ENCODE measurements around the gene NPAS2. TPM values are rescaled to one million over a fixed set of nuclear protein-coding genes. Genes with fewer than 3 reads are reported as not detected.

Gene NPAS2
- polyA plus RNA-seq, 2 donors = 62.7 to 70.0 TPM

- WGBS, 2 donors = 88 to 92% methylated on average over 6 of the region's 6 CpGs
- no peak overlapping the region for H3K27ac ChIP-seq (ENCODE audit: low read depth in 2 of 2, low read length in 1 of 2)
Observed at GRCh38 chr2:100782380-100782878, 37.5 kb upstream of the NPAS2 start.

GRCh38 chr2:100783987-100784386 lies 36.0 kb upstream of the NPAS2 start:
- Histone ChIP-seq H3K27me3 (ENCODE audit: control insufficient read depth in 1 of 2, insufficient read depth in 2 of 2, low read length in 2 of 2) (no peaks in the 10 kb centered on the region), H3K36me3 (ENCODE audit: control insufficient read depth in 2 of 2, insufficient read depth in 2 of 2, low read length in 1 of 2) (no peaks in the 10 kb centered on the region), H3K4me1 (ENCODE audit: control insufficient read depth in 2 of 2, insufficient read depth in 2 of 2, low read length in 1 of 2) (peaks cover 0 to 4% of the 10 kb centered on the region in 2 donors), H3K27ac (ENCODE audit: low read depth in 2 of 2, low read length in 1 of 2) (no peak overlapping the region), H3K4me3 (ENCODE audit: low read depth in 1 of 2, low read length in 2 of 2) (no peak overlapping the region), H3K9me3 (ENCODE audit: control insufficient read depth in 2 of 2, insufficient read depth in 1 of 2, low read depth in 1 of 2, low read length in 1 of 2) (no peaks in the 10 kb centered on the region)
- 76 to 82% methylated on average over 3 of the region's 3 CpGs for WGBS, 2 donors

More at GRCh38 chr2:100782380-100782878, 37.5 kb upstream of the NPAS2 start:
- no peaks in the 10 kb centered on the region for H3K36me3 ChIP-seq (ENCODE audit: control insufficient read depth in 2 of 2, insufficient read depth in 2 of 2, low read length in 1 of 2)
- H3K27me3 ChIP-seq (ENCODE audit: control insufficient read depth in 1 of 2, insufficient read depth in 2 of 2, low read length in 2 of 2) = no peaks in the 10 kb centered on the region
- no peaks in the 10 kb centered on the region for H3K9me3 ChIP-seq (ENCODE audit: control insufficient read depth in 2 of 2, insufficient read depth in 1 of 2, low read depth in 1 of 2, low read length in 1 of 2)
- peaks cover 0 to 4% of the 10 kb centered on the region in 2 donors for H3K4me1 ChIP-seq (ENCODE audit: control insufficient read depth in 2 of 2, insufficient read depth in 2 of 2, low read length in 1 of 2)
- H3K4me3 ChIP-seq (ENCODE audit: low read depth in 1 of 2, low read length in 2 of 2) = no peak overlapping the region

- H3K27ac ChIP-seq (ENCODE audit: low read depth in 2 of 2, low read length in 1 of 2) = no peak overlapping the region
- H3K4me3 ChIP-seq (ENCODE audit: low read depth in 1 of 2, low read length in 2 of 2) = no peak overlapping the region
- no peaks in the 10 kb centered on the region for H3K36me3 ChIP-seq (ENCODE audit: control insufficient read depth in 2 of 2, insufficient read depth in 2 of 2, low read length in 1 of 2)
- H3K4me1 ChIP-seq (ENCODE audit: control insufficient read depth in 2 of 2, insufficient read depth in 2 of 2, low read length in 1 of 2) = peaks cover 0 to 4% of the 10 kb centered on the region in 2 donors
- 84 to 91% methylated on average over 8 of the region's 8 CpGs for WGBS, 2 donors
- no peaks in the 10 kb centered on the region for H3K9me3 ChIP-seq (ENCODE audit: control insufficient read depth in 2 of 2, insufficient read depth in 1 of 2, low read depth in 1 of 2, low read length in 1 of 2)
- no peaks in the 10 kb centered on the region for H3K27me3 ChIP-seq (ENCODE audit: control insufficient read depth in 1 of 2, insufficient read depth in 2 of 2, low read length in 2 of 2)
Observed at GRCh38 chr2:100784681-100785080, 35.3 kb upstream of the NPAS2 start.

GRCh38 chr2:100785626-100786296 lies 34.2 kb upstream of the NPAS2 start:
- H3K36me3 ChIP-seq (ENCODE audit: control insufficient read depth in 2 of 2, insufficient read depth in 2 of 2, low read length in 1 of 2) = no peaks in the 10 kb centered on the region

GRCh38 chr2:100786297-100786658 lies 33.7 kb upstream of the NPAS2 start:
- H3K4me1 ChIP-seq (ENCODE audit: control insufficient read depth in 2 of 2, insufficient read depth in 2 of 2, low read length in 1 of 2) = peaks cover 0 to 4% of the 10 kb centered on the region in 2 donors
- peak overlapping the region; percentile 34 to 48 for H3K27ac ChIP-seq (ENCODE audit: low read depth in 2 of 2, low read length in 1 of 2)
- 43 to 63% methylated on average over 7 of the region's 7 CpGs for WGBS, 2 donors
- no peaks in the 10 kb centered on the region for H3K27me3 ChIP-seq (ENCODE audit: control insufficient read depth in 1 of 2, insufficient read depth in 2 of 2, low read length in 2 of 2)
- no peaks in the 10 kb centered on the region for H3K9me3 ChIP-seq (ENCODE audit: control insufficient read depth in 2 of 2, insufficient read depth in 1 of 2, low read depth in 1 of 2, low read length in 1 of 2)
- no peak overlapping the region for H3K4me3 ChIP-seq (ENCODE audit: low read depth in 1 of 2, low read length in 2 of 2)
- H3K36me3 ChIP-seq (ENCODE audit: control insufficient read depth in 2 of 2, insufficient read depth in 2 of 2, low read length in 1 of 2) = no peaks in the 10 kb centered on the region

More at GRCh38 chr2:100785626-100786296, 34.2 kb upstream of the NPAS2 start:
- H3K27me3 ChIP-seq (ENCODE audit: control insufficient read depth in 1 of 2, insufficient read depth in 2 of 2, low read length in 2 of 2) = no peaks in the 10 kb centered on the region
- WGBS, 2 donors = 45 to 58% methylated on average over 10 of the region's 10 CpGs
- no peaks in the 10 kb centered on the region for H3K9me3 ChIP-seq (ENCODE audit: control insufficient read depth in 2 of 2, insufficient read depth in 1 of 2, low read depth in 1 of 2, low read length in 1 of 2)
- peak overlapping the region; percentile 48 to 72 for H3K27ac ChIP-seq (ENCODE audit: low read depth in 2 of 2, low read length in 1 of 2)
- H3K4me1 ChIP-seq (ENCODE audit: control insufficient read depth in 2 of 2, insufficient read depth in 2 of 2, low read length in 1 of 2) = peaks cover 0 to 4% of the 10 kb centered on the region in 2 donors
- no peak overlapping the region for H3K4me3 ChIP-seq (ENCODE audit: low read depth in 1 of 2, low read length in 2 of 2)

GRCh38 chr2:100786985-100787384 lies 33.0 kb upstream of the NPAS2 start:
- Histone ChIP-seq H3K4me3 (ENCODE audit: low read depth in 1 of 2, low read length in 2 of 2) (no peak overlapping the region), H3K4me1 (ENCODE audit: control insufficient read depth in 2 of 2, insufficient read depth in 2 of 2, low read length in 1 of 2) (peaks cover 0 to 4% of the 10 kb centered on the region in 2 donors), H3K27me3 (ENCODE audit: control insufficient read depth in 1 of 2, insufficient read depth in 2 of 2, low read length in 2 of 2) (no peaks in the 10 kb centered on the region), H3K36me3 (ENCODE audit: control insufficient read depth in 2 of 2, insufficient read depth in 2 of 2, low read length in 1 of 2) (no peaks in the 10 kb centered on the region), H3K27ac (ENCODE audit: low read depth in 2 of 2, low read length in 1 of 2) (no peak overlapping the region), H3K9me3 (ENCODE audit: control insufficient read depth in 2 of 2, insufficient read depth in 1 of 2, low read depth in 1 of 2, low read length in 1 of 2) (no peaks in the 10 kb centered on the region)
- 76 to 87% methylated on average over 2 of the region's 2 CpGs for WGBS, 2 donors

- H3K36me3 ChIP-seq (ENCODE audit: control insufficient read depth in 2 of 2, insufficient read depth in 2 of 2, low read length in 1 of 2) = no peaks in the 10 kb centered on the region
- no peak overlapping the region for H3K4me3 ChIP-seq (ENCODE audit: low read depth in 1 of 2, low read length in 2 of 2)
- no peaks in the 10 kb centered on the region for H3K27me3 ChIP-seq (ENCODE audit: control insufficient read depth in 1 of 2, insufficient read depth in 2 of 2, low read length in 2 of 2)
- H3K4me1 ChIP-seq (ENCODE audit: control insufficient read depth in 2 of 2, insufficient read depth in 2 of 2, low read length in 1 of 2) = peaks cover 0 to 4% of the 10 kb centered on the region in 2 donors
- 89 to 90% methylated on average over 3 of the region's 3 CpGs for WGBS, 2 donors
- H3K27ac ChIP-seq (ENCODE audit: low read depth in 2 of 2, low read length in 1 of 2) = no peak overlapping the region
- no peaks in the 10 kb centered on the region for H3K9me3 ChIP-seq (ENCODE audit: control insufficient read depth in 2 of 2, insufficient read depth in 1 of 2, low read depth in 1 of 2, low read length in 1 of 2)
Observed at GRCh38 chr2:100789361-100789760, 30.6 kb upstream of the NPAS2 start.

- no peak overlapping the region for H3K27ac ChIP-seq (ENCODE audit: low read depth in 2 of 2, low read length in 1 of 2)
- no peak overlapping the region for H3K4me3 ChIP-seq (ENCODE audit: low read depth in 1 of 2, low read length in 2 of 2)
- H3K36me3 ChIP-seq (ENCODE audit: control insufficient read depth in 2 of 2, insufficient read depth in 2 of 2, low read length in 1 of 2) = no peaks in the 10 kb centered on the region
- WGBS, 2 donors = 76 to 87% methylated on average over 10 of the region's 10 CpGs
- H3K9me3 ChIP-seq (ENCODE audit: control insufficient read depth in 2 of 2, insufficient read depth in 1 of 2, low read depth in 1 of 2, low read length in 1 of 2) = no peaks in the 10 kb centered on the region
- H3K27me3 ChIP-seq (ENCODE audit: control insufficient read depth in 1 of 2, insufficient read depth in 2 of 2, low read length in 2 of 2) = no peaks in the 10 kb centered on the region
- H3K4me1 ChIP-seq (ENCODE audit: control insufficient read depth in 2 of 2, insufficient read depth in 2 of 2, low read length in 1 of 2) = peaks cover 0 to 4% of the 10 kb centered on the region in 2 donors
Observed at GRCh38 chr2:100791294-100791935, 28.5 kb upstream of the NPAS2 start.

GRCh38 chr2:100791936-100792308 lies 28.0 kb upstream of the NPAS2 start:
- no peaks in the 10 kb centered on the region for H3K36me3 ChIP-seq (ENCODE audit: control insufficient read depth in 2 of 2, insufficient read depth in 2 of 2, low read length in 1 of 2)
- WGBS, 2 donors = 80 to 85% methylated on average over 7 of the region's 7 CpGs
- no peak overlapping the region for H3K27ac ChIP-seq (ENCODE audit: low read depth in 2 of 2, low read length in 1 of 2)
- no peaks in the 10 kb centered on the region for H3K9me3 ChIP-seq (ENCODE audit: control insufficient read depth in 2 of 2, insufficient read depth in 1 of 2, low read depth in 1 of 2, low read length in 1 of 2)
- H3K4me3 ChIP-seq (ENCODE audit: low read depth in 1 of 2, low read length in 2 of 2) = no peak overlapping the region
- H3K27me3 ChIP-seq (ENCODE audit: control insufficient read depth in 1 of 2, insufficient read depth in 2 of 2, low read length in 2 of 2) = no peaks in the 10 kb centered on the region
- H3K4me1 ChIP-seq (ENCODE audit: control insufficient read depth in 2 of 2, insufficient read depth in 2 of 2, low read length in 1 of 2) = peaks cover 0 to 2% of the 10 kb centered on the region in 2 donors
